Neural cell (in vitro differentiated cells): ENCODE data around the gene HIF1A.

ENCODE experiments used
- CTCF ChIP-seq: fragments of 450-650 bp; IDR thresholded peaks from 2 replicates; pipeline ENCODE4 v1.5.1; 2014; ENCODE audit warnings: antibody characterized with exemption, mild to moderate bottlenecking, moderate library complexity; ENCODE audit not compliant: poor library complexity, severe bottlenecking
- EZH2 ChIP-seq: fragments of 200-600, 300-800 bp; shearing (Covaris generic), sonication (generic); IDR thresholded peaks from 2 replicates; pipeline ENCODE4 v1.6.1; 2014; ENCODE audit warnings: antibody characterized with exemption, low read length, borderline replicate concordance, mild to moderate bottlenecking; ENCODE audit not compliant: insufficient read depth, poor library complexity, severe bottlenecking
- POLR2AphosphoS5 ChIP-seq: IDR thresholded peaks from 2 replicates; pipeline ENCODE4 v1.6.1; 2012
- REST ChIP-seq: IDR thresholded peaks from 2 replicates; pipeline ENCODE4 v1.6.1; 2012; ENCODE audit warnings: borderline replicate concordance

- TF ChIP-seq CTCF (no peak), POLR2AphosphoS5 (peak; percentile 78), REST (no peak), EZH2 (no peak)
These were observed 66.9 kb downstream of the HIF1A start, which contains the start of gene SNAPC1 for GRCh38 chr14:61761959-61762786.
